ENCODE measurements around the gene FAM171A2.
A peak's percentile ranks its signal among the peaks of the same experiment; 100 is the strongest.

Gene FAM171A2

DNA sequence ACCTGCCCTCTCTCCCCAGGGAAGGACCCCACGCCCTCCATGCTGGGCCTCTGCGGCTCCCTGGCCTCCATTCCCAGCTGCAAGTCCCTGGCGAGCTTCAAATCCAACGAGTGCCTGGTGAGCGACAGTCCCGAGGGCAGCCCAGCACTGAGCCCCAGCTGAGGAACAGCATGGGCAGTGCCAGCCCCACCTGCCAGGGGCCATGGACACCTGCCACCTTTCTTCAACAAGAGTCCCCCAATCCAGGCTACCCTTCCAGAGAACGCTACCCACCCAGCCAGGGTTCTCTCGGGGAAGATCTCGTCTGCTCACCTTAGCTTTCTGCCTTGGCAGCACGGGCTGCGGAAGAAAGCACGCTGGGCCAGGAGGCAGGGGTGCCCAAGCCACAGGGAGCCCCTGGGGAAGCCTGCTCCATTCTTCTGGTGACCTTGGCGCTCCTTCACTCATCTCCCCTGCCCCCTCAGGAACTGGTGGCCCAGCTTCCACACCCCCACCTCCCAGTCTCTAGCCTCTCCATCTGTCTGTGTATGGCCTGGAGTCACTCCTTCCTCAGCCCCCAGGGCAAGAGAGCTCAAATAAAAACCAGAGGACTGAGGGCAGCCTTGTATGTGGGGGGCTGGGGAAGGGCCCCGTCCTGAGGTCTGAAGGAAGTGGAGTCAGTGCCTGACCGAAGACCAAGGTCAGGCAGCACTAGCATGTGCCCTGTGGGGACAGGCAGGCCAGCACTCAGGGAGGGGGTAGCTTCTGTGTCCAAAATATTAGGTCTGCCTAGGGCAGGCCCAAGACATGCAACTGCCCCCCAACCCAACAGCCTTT, 45.4 kb downstream of the FAM171A2 start:
- H3K9me3 ChIP-seq (ENCODE audit: control insufficient read depth, insufficient read depth, low read length), result no peaks in the 10 kb centered on the region
- H3K27ac ChIP-seq (ENCODE audit: low read length), result no peak overlapping the region
- DNase-seq (ENCODE audit: low read depth, low spot score), result no peak
- peaks cover 3% of the 10 kb centered on the region; the same call in 1 of the 2 replicates for H3K27me3 ChIP-seq (ENCODE audit: control insufficient read depth, insufficient read depth, low read length)
- WGBS (ENCODE audit: insufficient coverage, insufficient read length), result no CpG with 5 or more reads among the region's 15 CpGs
- H3K4me1 ChIP-seq (ENCODE audit: control insufficient read depth, insufficient read depth, low read length), result peaks cover 2% of the 10 kb centered on the region; the same call in 1 of the 2 replicates
- H3K4me3 ChIP-seq (ENCODE audit: low read length), result no peak overlapping the region; the same call in 1 of the 2 replicates
- peaks cover 32% of the 10 kb centered on the region for H3K36me3 ChIP-seq (ENCODE audit: control insufficient read depth, insufficient read depth, low read length)

DNA sequence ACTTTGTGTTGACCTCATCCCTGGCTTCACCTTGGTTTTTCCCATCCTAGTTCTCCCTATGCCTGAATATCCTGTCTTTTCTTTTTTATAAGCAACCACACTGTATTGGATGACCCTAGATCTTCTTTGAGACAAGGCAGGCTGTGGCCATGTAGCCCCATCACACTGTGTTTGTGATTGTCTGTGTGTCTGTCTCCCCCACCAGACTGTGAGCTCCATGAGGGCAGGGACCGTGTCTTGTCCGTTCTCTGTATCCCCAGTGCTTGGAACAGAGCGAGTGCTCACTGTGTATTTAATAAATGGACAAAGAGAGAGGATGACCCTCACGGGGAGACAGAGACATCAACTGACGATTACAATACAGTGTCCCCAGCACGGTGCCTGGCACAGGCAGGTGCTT, 46.1 kb downstream of the FAM171A2 start:
- Histone ChIP-seq H3K9me3 (ENCODE audit: control insufficient read depth, insufficient read depth, low read length) (no peaks in the 10 kb centered on the region), H3K36me3 (ENCODE audit: control insufficient read depth, insufficient read depth, low read length) (peaks cover 31% of the 10 kb centered on the region), H3K27me3 (ENCODE audit: control insufficient read depth, insufficient read depth, low read length) (peaks cover 3% of the 10 kb centered on the region; the same call in 1 of the 2 replicates), H3K4me1 (ENCODE audit: control insufficient read depth, insufficient read depth, low read length) (peaks cover 5% of the 10 kb centered on the region; the same call in 1 of the 2 replicates), H3K27ac (ENCODE audit: low read length) (no peak overlapping the region), H3K4me3 (ENCODE audit: low read length) (no peak overlapping the region)
- whole genome bisulfite sequencing (ENCODE audit: insufficient coverage, insufficient read length), result no CpG with 5 or more reads among the region's 6 CpGs
- no peak for DNase-seq (ENCODE audit: low read depth, low spot score)

GRCh38 chr17:44315760-44316731, 47.6 kb downstream of the FAM171A2 start:
- WGBS (ENCODE audit: insufficient coverage, insufficient read length), result no CpG with 5 or more reads among the region's 38 CpGs
- peaks cover 5% of the 10 kb centered on the region for H3K4me1 ChIP-seq (ENCODE audit: control insufficient read depth, insufficient read depth, low read length)

DNA sequence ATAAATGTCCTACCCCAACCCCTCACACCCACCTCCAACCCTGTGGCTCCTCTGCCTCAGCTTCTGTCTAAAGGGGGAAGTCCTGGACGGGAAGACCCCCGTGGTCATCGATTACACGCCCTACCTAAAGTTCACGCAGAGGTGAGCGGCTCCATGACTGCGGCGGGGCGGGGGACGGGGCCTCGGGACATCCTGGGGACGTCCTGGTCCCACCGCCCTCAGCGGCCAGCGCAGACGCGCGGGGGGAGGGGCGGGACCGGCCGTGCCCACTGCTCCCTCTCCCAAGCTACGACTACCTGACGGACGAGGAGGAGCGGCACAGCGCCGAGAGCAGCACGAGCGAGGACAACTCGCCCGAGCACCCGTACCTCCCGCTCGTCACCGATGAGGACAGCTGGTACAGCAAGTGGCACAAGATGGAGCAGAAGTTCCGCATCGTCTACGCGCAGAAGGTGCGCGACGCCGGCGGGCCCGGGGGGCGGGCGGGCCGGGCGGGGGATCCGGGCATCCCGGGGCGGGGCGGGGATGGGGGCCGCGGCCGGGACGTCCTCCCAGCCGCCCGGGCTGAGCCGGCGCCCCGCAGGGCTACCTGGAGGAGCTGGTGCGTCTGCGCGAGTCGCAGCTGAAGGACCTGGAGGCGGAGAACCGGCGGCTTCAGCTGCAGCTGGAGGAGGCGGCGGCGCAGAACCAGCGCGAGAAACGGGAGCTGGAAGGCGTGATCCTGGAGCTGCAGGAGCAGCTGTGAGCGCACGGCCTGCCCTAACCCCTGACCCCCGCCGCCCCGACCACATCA, 48.6 kb downstream of the FAM171A2 start:
- H3K4me1 ChIP-seq (ENCODE audit: control insufficient read depth, insufficient read depth, low read length), result peaks cover 5% of the 10 kb centered on the region
- no peak overlapping the region for H3K27ac ChIP-seq (ENCODE audit: low read length)
- peaks cover 3% of the 10 kb centered on the region; the same call in 1 of the 2 replicates for H3K27me3 ChIP-seq (ENCODE audit: control insufficient read depth, insufficient read depth, low read length)
- H3K4me3 ChIP-seq (ENCODE audit: low read length), result peak overlapping the region; percentile 74
- WGBS (ENCODE audit: insufficient coverage, insufficient read length), result no CpG with 5 or more reads among the region's 81 CpGs
- H3K9me3 ChIP-seq (ENCODE audit: control insufficient read depth, insufficient read depth, low read length), result no peaks in the 10 kb centered on the region
- peaks cover 7% of the 10 kb centered on the region for H3K36me3 ChIP-seq (ENCODE audit: control insufficient read depth, insufficient read depth, low read length)
- no peak for DNase-seq (ENCODE audit: low read depth, low spot score)

More at GRCh38 chr17:44315760-44316731, 47.6 kb downstream of the FAM171A2 start:
- no peak for DNase-seq (ENCODE audit: low read depth, low spot score)
- H3K27ac ChIP-seq (ENCODE audit: low read length), result no peak overlapping the region
- peaks cover 17% of the 10 kb centered on the region for H3K36me3 ChIP-seq (ENCODE audit: control insufficient read depth, insufficient read depth, low read length)
- peaks cover 3% of the 10 kb centered on the region; the same call in 1 of the 2 replicates for H3K27me3 ChIP-seq (ENCODE audit: control insufficient read depth, insufficient read depth, low read length)
- H3K9me3 ChIP-seq (ENCODE audit: control insufficient read depth, insufficient read depth, low read length), result no peaks in the 10 kb centered on the region
- peak overlapping the region; percentile 74; the same call in 1 of the 2 replicates for H3K4me3 ChIP-seq (ENCODE audit: low read length)

GRCh38 chr17:44314524-44314868, 49.2 kb downstream of the FAM171A2 start:
- H3K36me3 ChIP-seq (ENCODE audit: control insufficient read depth, insufficient read depth, low read length), result peaks cover 1% of the 10 kb centered on the region; the same call in 1 of the 2 replicates
- H3K27me3 ChIP-seq (ENCODE audit: control insufficient read depth, insufficient read depth, low read length), result peaks cover 3% of the 10 kb centered on the region; the same call in 1 of the 2 replicates
- H3K4me3 ChIP-seq (ENCODE audit: low read length), result peak overlapping the region; percentile 74; the same call in 1 of the 2 replicates
- peaks cover 8% of the 10 kb centered on the region for H3K4me1 ChIP-seq (ENCODE audit: control insufficient read depth, insufficient read depth, low read length)
- no peaks in the 10 kb centered on the region for H3K9me3 ChIP-seq (ENCODE audit: control insufficient read depth, insufficient read depth, low read length)
- no peak for DNase-seq (ENCODE audit: low read depth, low spot score)
- no CpG with 5 or more reads among the region's 11 CpGs for WGBS (ENCODE audit: insufficient coverage, insufficient read length)
- H3K27ac ChIP-seq (ENCODE audit: low read length), result no peak overlapping the region

DNA sequence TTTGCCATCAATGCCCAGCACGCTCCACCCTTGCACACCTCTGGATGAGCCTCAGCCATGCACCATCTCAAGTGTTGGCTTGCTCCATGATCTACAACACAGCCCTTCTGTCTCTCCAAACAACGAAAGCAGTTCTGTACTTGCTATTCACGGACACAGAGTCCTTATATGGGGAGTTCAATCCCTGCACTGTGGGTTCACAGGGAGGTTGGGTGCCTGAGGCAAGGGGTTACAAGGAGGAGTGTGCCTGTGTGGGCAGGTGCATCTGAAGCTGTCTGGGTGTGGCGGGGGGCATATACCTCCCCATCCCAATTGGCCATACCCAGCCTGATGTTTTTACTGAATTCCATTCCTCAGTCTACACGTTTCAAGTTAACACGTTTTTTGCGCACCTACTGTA, 49.6 kb downstream of the FAM171A2 start:
- H3K4me1 ChIP-seq (ENCODE audit: control insufficient read depth, insufficient read depth, low read length), result peaks cover 11% of the 10 kb centered on the region
- no peak for DNase-seq (ENCODE audit: low read depth, low spot score)
- H3K36me3 ChIP-seq (ENCODE audit: control insufficient read depth, insufficient read depth, low read length), result no peaks in the 10 kb centered on the region
- H3K27me3 ChIP-seq (ENCODE audit: control insufficient read depth, insufficient read depth, low read length), result peaks cover 3% of the 10 kb centered on the region; the same call in 1 of the 2 replicates
- no peak overlapping the region for H3K27ac ChIP-seq (ENCODE audit: low read length)
- no peak overlapping the region for H3K4me3 ChIP-seq (ENCODE audit: low read length)
- no CpG with 5 or more reads among the region's 7 CpGs for WGBS (ENCODE audit: insufficient coverage, insufficient read length)
- no peaks in the 10 kb centered on the region for H3K9me3 ChIP-seq (ENCODE audit: control insufficient read depth, insufficient read depth, low read length)

DNA sequence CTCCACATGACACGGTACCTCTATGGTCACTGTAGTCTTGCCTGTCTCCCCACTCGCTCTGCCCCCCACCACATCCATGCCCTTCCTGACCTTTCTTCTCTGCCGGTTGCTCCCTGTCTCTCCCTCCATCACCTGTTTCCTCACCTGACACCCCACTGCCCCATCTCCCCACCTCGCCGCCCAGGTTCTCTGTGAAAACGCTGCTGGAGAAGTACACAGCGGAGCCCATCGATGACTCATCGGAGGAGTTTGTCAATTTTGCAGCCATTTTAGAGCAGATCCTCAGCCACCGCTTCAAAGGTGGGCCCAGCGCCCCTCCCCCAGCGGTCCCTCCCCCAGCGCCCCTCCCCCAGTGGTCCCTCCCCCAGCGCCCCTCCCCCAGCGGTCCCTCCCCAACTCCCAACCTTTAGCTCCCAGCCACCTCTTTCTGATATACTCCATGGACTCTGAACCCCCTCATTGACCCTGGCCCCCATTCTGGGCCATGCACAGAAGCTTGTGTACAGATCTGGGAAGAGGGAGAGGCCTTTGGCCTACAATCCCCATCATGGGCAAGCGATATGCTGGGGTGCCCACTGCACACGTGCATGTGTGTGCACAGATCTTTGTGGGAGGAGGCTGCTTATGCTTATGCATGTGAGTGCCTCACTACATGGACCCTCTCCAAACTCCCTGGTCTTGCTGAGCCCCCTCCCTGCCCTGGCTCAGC, 51.1 kb downstream of the FAM171A2 start:
- Histone ChIP-seq H3K4me1 (ENCODE audit: control insufficient read depth, insufficient read depth, low read length) (peaks cover 12% of the 10 kb centered on the region), H3K27me3 (ENCODE audit: control insufficient read depth, insufficient read depth, low read length) (peaks cover 3% of the 10 kb centered on the region; the same call in 1 of the 2 replicates), H3K4me3 (ENCODE audit: low read length) (no peak overlapping the region), H3K36me3 (ENCODE audit: control insufficient read depth, insufficient read depth, low read length) (no peaks in the 10 kb centered on the region), H3K27ac (ENCODE audit: low read length) (no peak overlapping the region), H3K9me3 (ENCODE audit: control insufficient read depth, insufficient read depth, low read length) (no peaks in the 10 kb centered on the region)
- WGBS (ENCODE audit: insufficient coverage, insufficient read length), result no CpG with 5 or more reads among the region's 17 CpGs
- no peak for DNase-seq (ENCODE audit: low read depth, low spot score)

DNA sequence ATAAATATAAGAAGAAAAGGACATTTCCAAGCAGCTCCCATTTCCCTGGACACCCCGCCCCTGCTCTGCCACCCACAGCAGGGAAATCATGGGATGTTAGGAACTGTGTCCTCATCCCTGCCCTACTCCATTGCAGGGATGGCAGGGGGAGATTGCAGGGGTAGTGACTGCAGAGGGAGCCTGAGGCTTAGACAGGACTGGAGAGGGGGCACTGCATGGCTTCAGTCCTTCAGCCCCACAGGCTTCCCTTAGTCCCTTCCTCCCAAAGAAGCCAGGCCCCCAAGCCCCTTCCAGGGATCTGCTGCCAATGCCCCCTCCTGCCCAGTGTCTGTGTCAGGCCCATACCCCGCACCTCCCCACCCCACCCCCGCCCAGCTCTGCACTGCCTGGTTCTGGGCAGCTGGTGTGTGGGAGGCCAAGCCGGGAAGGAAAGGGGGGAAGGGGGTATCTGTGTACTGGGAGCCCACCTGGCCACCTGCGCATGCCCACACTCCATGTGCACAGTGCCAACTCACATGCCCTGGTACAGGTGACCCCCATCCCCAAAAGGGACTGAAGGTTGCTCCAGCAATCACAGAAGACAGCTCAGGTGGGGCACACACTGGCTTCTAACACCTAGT, 52.0 kb downstream of the FAM171A2 start:
- no peak overlapping the region for H3K27ac ChIP-seq (ENCODE audit: low read length)
- H3K4me3 ChIP-seq (ENCODE audit: low read length), result no peak overlapping the region
- H3K9me3 ChIP-seq (ENCODE audit: control insufficient read depth, insufficient read depth, low read length), result no peaks in the 10 kb centered on the region
- WGBS (ENCODE audit: insufficient coverage, insufficient read length), result no CpG with 5 or more reads among the region's 5 CpGs
- H3K4me1 ChIP-seq (ENCODE audit: control insufficient read depth, insufficient read depth, low read length), result peaks cover 14% of the 10 kb centered on the region
- H3K27me3 ChIP-seq (ENCODE audit: control insufficient read depth, insufficient read depth, low read length), result peaks cover 3% of the 10 kb centered on the region; the same call in 1 of the 2 replicates
- no peaks in the 10 kb centered on the region for H3K36me3 ChIP-seq (ENCODE audit: control insufficient read depth, insufficient read depth, low read length)
- DNase-seq (ENCODE audit: low read depth, low spot score), result no peak
